ENCODE data around the gene MAPKAP1.

DNA sequence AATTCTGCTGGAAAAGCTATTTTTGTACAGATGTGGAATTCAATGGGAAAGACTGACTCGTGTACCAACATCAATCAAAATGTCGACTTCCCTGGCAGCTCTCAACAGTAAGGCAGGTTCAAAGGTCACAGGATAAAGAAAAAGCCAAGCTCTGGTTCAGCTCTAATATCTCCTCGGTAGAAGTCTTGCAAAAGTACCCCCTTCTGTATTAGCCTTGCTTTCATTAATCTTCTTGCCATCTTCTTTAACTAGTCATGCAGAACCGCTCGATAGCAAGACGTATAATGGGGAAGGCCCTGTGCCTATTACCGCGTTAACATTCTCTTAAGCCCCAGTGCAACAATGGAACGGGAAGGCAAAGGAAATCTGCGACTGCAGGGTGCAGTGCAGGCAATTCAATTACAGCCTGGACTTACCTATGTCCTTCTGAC, 244.1 kb downstream of the MAPKAP1 start:
- no peak for TF ChIP-seq CTCF (IDR thresholded peaks at IDR 0.05)
- TF ChIP-seq POLR2A (IDR thresholded peaks at IDR 0.05): no peak
- TF ChIP-seq POLR2AphosphoS5 (IDR thresholded peaks at IDR 0.05): no peak
- TF ChIP-seq EP300 (IDR thresholded peaks at IDR 0.05): no peak

All from suprapubic skin (tissue), 4 donors.